Cardiac fibroblast (primary cell): ENCODE data around the gene KRT20.
"Not testable (repeated sequence)": the region's sequence is repeated elsewhere in the genome, so short reads cannot be mapped to it uniquely, and the experiment has no call there.

Experiments used
- DNase-seq, 2 donors: peaks; one replicate each; pipeline versions ENCODE4 v3.0.0 to v3.0.0-alpha.2; 2010; ENCODE audit warnings: low read depth in 2 of 2
- H3K4me3 ChIP-seq, 2 donors: replicated peaks in 1 of 2; 1 replicate in 1 of 2; 2 replicates in 1 of 2; pipeline ENCODE4 v1.5.1; 2011; ENCODE audit warnings: low read depth in 2 of 2, low read length in 2 of 2, mild to moderate bottlenecking in 2 of 2, moderate library complexity in 1 of 2
- CTCF ChIP-seq: IDR thresholded peaks from one replicate; pipeline ENCODE4 v1.5.1; 2011; ENCODE audit warnings: low read depth, mild to moderate bottlenecking, low read length, inconsistent platforms

KRT20 gene

DNA sequence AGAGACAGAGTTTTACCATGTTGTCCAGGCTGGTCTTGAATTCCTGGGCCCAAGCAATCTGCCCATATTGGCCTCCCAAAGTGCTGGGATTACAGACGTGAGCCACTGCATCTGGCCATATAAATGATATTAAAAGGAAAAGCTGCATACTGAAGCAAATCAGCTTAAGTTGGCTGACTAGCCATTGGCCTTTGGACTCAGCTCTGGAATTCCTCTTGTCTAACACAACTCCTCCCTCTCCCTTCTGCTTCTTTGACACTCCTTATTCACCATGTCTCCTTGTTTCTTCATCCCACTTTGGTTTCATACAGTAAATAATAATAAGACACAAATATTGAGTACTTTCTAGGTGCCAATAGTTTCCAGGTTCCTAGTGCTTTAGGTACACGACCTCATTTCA is 25.5 kb downstream of the KRT20 start:
- no peak for DNase-seq
- no peak for TF ChIP-seq CTCF
- H3K4me3 ChIP-seq, result no peak overlapping the region

DNA sequence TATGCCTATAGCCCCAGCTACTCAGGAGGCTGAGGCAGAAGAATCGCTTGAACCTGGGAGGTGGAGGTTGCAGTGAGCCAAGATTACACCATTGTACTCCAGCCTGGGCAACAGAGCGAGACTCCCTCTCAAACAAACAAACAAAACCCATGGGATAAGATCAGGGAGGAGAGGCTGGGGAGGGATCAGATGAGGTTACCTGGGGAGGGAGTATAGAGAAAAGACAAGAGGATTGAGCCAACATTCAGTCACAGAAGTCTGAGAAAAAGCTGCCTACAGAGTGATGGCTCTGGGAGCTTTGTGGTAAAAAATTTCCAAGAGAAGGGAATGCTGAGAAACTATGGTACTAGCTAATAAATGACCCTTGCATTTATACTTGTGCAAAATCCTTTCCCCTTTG is 26.4 kb downstream of the KRT20 start:
- not testable (repeated sequence) for DNase-seq, H3K4me3 ChIP-seq

GRCh38 chr17:40857535-40857934 is 27.5 kb downstream of the KRT20 start:
- H3K4me3 ChIP-seq, result no peak overlapping the region
- TF ChIP-seq CTCF, result no peak
- DNase-seq, result peak; percentile 22 to 38

GRCh38 chr17:40854175-40854814 is 30.7 kb downstream of the KRT20 start:
- no peak overlapping the region for H3K4me3 ChIP-seq
- no peak for TF ChIP-seq CTCF
- peak; percentile 81 to 89 for DNase-seq

DNA sequence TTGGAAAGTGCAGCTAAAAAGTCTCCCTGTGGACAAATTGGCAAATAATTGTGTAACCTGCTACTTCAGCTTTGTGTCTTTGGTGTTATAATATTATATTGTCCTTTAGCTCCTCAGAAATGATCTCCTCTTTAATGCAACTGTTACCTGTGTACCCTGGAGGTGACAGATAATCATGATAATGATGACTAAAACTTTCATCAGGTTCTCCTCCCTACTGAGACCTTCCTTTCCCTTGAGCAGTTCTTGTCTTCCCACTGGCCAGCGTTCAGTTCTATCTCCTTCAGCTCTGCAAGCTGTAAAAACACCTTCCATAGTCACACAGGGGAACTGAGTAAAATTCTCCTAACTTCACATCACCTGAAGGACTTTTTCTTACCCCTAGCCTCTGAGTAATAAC is 32.7 kb downstream of the KRT20 start:
- no peak for TF ChIP-seq CTCF
- DNase-seq, result no peak
- H3K4me3 ChIP-seq, result no peak overlapping the region

DNA sequence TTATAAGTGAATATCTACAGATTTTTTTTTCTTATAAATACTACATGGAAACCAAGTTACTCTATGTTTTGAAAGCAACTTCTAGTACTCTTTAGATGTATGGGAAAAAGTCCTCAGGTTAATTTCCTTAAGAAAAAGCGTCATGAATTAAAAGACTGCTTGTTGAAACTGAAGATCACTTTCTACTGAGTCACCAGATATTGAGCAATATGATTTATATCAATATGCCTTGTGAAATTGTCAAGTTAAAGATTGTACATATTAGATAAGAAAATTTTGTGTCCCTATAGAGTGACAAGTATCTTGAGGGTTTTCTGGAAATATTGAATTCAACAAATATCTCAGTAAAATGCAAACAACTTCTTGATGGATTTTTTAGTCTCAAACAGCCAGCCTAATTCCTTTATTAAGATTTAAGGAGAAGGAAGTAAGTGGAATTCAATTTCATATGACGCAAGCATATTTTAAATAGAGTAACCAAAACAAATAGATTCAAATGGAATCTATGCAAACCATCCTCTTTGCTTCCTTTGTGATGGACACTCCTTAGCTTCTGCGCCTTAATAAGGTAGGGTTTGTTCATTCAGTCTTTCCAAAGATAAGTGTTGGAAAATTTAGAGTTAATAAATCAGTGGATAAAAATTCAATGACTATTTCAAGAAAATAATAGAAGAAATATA is 34.6 kb downstream of the KRT20 start:
- H3K4me3 ChIP-seq, result no peak overlapping the region
- no peak for TF ChIP-seq CTCF
- peak in 1 of 2 donors; percentile 30 for DNase-seq

DNA sequence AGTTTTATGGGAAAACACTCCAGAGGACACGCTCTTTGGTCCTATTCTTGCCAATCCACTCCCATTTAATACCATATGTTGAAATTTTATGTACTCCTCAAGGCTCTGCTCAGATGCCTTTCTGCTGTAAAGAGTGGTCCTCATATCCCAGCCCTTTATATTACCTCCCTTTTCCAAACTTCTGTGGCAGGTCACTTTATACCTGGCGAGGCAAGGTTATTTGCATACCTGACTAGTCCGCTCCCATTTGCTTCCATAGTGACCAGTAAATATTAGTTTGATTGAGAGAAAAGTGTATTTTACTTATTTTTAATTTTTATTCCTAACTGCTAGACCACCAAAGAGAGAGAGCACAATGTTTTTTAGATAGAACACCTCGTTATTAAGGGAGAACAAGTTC is 35.3 kb downstream of the KRT20 start:
- H3K4me3 ChIP-seq, result no peak overlapping the region
- no peak for TF ChIP-seq CTCF
- DNase-seq, result no peak
